ENCODE data around the gene BARHL1.

The BARHL1 gene

GRCh38 chr9:132610661-132611060, 28.3 kb downstream of the BARHL1 start:
- DNase-seq (ENCODE audit: low read depth in 2 of 2): no peak

GRCh38 chr9:132614324-132614723, 31.9 kb downstream of the BARHL1 start:
- no peak for DNase-seq (ENCODE audit: low read depth in 2 of 2)

DNA sequence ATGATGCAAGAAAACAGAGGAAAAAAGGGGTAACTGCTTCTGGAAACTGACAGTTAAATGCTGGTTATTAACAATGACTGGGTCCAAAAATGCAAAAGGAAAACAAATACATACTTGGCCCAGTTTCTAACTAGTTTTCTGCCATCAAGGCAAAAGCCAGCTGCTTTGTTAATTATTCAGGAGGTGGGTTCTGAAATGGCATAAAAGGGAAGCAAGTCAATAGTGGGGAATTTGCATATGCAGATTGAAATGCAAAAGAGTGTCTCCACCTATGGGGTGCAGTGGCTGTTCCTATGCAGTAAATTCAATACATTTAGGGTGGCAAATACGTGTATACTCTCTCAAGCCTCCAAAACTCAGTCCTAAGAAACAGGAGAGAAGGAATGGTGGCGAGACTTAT, 33.4 kb downstream of the BARHL1 start:
- no peak for DNase-seq (ENCODE audit: low read depth in 2 of 2)

DNA sequence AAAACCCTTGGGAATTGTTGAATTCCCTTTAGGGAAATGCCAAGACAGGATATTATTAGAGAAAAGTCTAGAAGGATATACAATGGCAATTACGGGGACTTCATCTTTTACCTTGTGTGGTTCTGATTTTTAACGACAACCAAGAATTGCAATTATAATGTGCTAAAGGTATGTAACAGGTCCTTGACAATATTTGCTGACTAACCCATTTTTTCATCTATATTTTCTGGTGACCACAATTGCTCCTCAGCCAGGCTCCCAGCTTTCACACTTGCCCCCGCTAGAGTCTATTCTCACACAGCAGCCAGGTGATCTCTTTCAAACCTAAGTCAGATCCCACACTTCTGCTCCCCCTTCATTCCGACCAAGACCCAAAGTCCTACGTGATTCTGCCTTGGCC, 34.3 kb downstream of the BARHL1 start:
- no peak for DNase-seq (ENCODE audit: low read depth in 2 of 2)

DNA sequence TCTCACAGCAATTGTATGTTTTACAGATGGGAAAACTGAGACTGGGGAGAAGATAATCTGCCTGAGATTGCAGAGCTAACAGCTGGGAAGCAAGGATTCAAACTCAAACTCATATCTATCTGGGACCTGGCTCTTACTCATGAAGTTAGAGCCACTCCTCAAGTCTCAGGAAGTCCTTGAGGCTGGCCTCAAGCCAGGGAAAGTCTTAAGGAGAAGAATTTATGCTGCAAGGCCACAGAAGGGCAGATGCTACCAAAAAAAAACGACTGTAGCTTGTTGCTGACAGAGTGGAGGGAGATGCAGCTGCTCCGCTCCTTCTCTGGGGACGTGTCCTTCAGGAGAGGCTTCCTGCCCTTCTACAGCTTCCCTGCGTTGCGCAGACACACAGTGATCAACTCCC, 39.8 kb downstream of the BARHL1 start:
- DNase-seq (ENCODE audit: low read depth in 2 of 2): no peak

DNA sequence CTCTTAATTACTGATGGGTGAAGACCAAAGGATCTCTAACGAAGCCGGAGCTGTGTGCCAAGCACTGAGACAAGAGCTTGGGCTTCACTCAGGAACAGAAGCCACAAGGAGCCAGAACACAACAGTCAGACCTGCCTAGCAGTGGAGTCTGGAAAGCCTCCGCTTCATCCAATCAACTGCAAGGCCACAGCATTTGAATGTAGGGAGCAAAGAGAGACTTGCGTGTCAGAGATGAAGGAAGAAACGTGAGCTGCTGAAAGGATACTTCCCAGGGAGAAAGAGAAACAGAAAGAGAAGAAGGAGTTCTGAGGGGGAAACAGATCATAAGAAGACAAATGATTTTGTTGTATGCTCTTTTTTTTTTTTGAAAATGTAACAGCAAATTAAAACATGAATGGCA, 43.9 kb downstream of the BARHL1 start:
- DNase-seq (ENCODE audit: low read depth in 2 of 2): no peak

DNA sequence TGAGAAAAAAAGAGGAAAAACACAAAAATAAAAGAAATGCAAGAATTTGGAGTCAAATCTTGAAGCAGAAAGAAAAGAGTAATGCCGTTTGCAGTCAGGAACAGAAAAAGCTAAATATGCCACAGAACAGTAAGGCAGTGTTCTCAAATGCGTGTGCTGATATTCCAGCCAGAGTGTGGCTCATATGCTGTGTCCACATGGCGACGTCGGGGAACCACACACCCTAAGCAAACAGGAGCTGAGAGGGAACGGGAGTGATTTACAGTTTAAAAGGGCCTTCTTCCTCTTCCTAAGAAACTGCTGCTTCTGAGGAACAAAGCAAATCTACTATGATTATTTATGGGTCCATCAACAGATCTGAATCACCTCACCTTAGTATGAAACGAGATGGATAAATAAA, 44.7 kb downstream of the BARHL1 start:
- DNase-seq (ENCODE audit: low read depth in 2 of 2): no peak

DNA sequence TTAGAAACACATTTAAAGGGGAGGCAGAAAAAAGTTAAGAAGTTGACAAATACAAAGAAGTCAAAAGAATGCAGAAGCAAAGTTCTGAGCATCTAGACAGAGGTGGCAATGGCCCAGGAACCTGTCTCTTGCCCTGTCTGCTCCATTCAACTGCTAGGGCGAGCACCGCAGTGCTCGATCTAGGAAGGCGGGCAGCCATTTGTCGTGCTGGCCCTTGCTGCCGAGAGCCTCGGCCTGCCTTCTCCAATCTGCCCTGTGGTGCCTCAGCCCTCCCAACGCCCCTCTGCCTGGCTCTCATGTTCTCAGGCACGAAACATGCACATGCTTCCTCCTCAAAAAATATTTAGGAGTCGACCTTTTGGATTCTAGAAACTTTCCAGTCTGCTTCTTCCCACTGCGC, 45.2 kb downstream of the BARHL1 start:
- DNase-seq (ENCODE audit: low read depth in 2 of 2): no peak

GRCh38 chr9:132628746-132629145, 46.3 kb downstream of the BARHL1 start:
- no peak for DNase-seq (ENCODE audit: low read depth in 2 of 2)

DNA sequence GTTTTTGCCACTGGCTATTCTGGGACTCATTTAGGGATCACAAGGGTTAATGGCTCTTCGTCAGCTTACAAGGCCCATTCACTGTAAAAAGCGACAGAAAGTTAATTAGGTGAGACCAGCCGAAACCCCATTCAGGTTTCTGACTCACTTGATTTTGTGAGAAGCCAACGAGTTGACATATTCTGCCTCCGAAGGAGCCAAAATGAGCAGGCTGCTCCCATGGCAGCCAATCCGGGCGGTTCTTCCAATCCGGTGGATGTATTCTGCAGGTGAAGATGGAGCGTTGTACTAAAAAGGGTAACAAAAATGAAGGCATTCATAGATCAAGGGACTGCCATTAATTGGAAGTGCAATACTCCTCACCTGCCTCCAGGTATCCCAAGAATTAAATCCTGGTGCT, 47.7 kb downstream of the BARHL1 start:
- DNase-seq (ENCODE audit: low read depth in 2 of 2): no peak

- DNase-seq (ENCODE audit: low read depth in 2 of 2): no peak
Observed at GRCh38 chr9:132630811-132631210, 48.4 kb downstream of the BARHL1 start.

GRCh38 chr9:132631280-132631679, 48.9 kb downstream of the BARHL1 start:
- no peak for DNase-seq (ENCODE audit: low read depth in 2 of 2)

GRCh38 chr9:132631685-132632084, 49.3 kb downstream of the BARHL1 start:
- no peak for DNase-seq (ENCODE audit: low read depth in 2 of 2)

DNA sequence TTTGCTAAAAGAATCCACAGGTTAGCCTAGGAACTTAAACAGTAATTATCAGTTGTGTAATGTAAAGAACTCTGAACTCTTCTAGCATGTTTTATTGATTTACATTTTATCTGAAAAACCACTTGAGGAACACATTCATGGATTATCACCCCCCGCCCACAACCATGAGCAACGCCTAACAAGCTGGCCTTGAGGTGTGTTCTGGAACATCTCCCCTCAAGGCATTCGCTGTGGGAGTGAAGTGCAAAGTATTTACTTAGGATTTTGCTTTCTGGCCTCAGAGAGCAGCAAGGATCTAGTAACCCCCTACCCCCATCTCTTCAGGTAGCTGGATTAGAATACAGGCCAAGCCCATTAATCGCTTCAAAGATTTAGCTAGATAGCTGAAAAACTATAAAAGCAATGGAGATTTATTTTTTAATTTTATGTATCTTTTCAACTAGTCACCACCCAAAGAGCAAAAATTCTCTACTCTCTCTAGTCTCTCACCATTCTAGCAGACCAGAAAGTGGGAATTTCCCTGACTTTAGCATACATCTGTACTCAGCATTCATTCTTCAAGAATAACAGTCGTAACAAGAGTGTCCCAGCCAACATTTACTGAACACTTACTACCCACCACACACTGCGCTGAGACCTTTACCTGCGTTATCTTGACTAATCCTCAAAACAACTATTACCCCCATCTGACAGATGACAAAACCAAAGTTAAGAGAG, 50.2 kb downstream of the BARHL1 start:
- no peak for DNase-seq (ENCODE audit: low read depth in 2 of 2)

DNA sequence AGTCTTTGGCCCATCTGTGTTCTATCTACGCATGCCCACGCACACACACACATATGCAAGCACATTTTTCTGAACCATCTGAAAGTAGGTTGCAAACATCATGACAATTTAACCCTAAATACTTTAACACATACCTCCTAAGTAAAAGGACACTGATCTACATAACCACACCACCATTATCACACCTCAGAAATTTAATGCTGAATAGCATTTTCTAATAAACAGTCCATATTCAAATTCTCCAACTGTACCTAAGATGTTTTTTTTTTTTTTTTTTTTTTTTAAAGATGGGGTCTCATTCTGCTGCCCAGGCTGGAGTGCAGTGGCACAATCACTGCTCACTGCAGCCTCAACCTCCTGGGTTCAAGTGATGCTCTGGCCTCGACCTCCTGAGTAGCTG, 51.9 kb downstream of the BARHL1 start:
- no peak for DNase-seq (ENCODE audit: low read depth in 2 of 2)

GRCh38 chr9:132637351-132637750, 54.9 kb downstream of the BARHL1 start:
- no peak for DNase-seq (ENCODE audit: low read depth in 2 of 2)

DNA sequence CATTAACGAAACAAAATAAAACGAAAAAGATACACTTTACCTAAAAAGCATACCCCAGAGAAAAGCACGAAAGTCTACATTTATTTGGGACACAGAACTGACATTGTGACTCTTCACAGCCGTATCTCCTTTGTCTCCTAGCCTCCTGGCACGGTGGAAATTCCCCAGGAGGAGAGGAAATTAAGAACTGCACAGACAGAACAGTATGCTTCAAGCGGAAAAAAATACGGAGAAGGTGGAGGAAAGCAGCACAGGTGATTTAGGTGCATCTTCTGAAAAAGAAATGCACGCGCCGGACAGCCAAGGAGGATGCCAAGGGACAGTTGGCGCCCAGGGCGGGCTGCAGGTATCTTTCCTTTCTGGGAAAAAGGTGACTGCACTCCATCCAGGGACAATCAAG, 55.4 kb downstream of the BARHL1 start:
- no peak for DNase-seq (ENCODE audit: low read depth in 2 of 2)

- no peak for DNase-seq (ENCODE audit: low read depth in 2 of 2)
Observed at GRCh38 chr9:132638240-132638639, 55.8 kb downstream of the BARHL1 start.

- no peak for DNase-seq (ENCODE audit: low read depth in 2 of 2)
Observed at GRCh38 chr9:132639322-132639721, 56.9 kb downstream of the BARHL1 start.

Data from stimulated activated CD8-positive, alpha-beta memory T cell treated with anti-CD3 and anti-CD28 coated beads, Interleukin-15, amount 100 ng/mL, for 4 hours (primary cell).